Bronchial epithelial cell (primary cell): ENCODE measurements around the gene CCL16. TPM values are rescaled to one million over a fixed set of nuclear protein-coding genes. Genes with fewer than 3 reads are reported as not detected.
"Not testable (repeated sequence)": the region's sequence is repeated elsewhere in the genome, so short reads cannot be mapped to it uniquely, and the experiment has no call there.

Experiments used
- DNase-seq: peaks from one replicate; pipeline ENCODE4 v3.0.0-alpha.2; 2010; ENCODE audit warnings: low read depth
- FAIRE-seq: peaks from 2 replicates; lab custom pipeline; 2011; peaks lifted over from hg19 to GRCh38; lab: Jason Lieb, UNC
- H3K27me3 ChIP-seq: 2 replicates; pipeline ENCODE4 v1.5.1; 2011; ENCODE audit warnings: low read length; ENCODE audit not compliant: control insufficient read depth, insufficient read depth
- H3K36me3 ChIP-seq: 2 replicates; pipeline ENCODE4 v1.5.1; 2011; ENCODE audit warnings: low read length; ENCODE audit not compliant: control insufficient read depth, insufficient read depth
- H3K4me3 ChIP-seq: 2 replicates; pipeline ENCODE4 v1.5.1; 2011; ENCODE audit warnings: mild to moderate bottlenecking, low read depth, low read length, control low read depth
- CTCF ChIP-seq: IDR thresholded peaks from 2 replicates; pipeline ENCODE4 v1.5.1; 2011; ENCODE audit warnings: mild to moderate bottlenecking, moderate library complexity, low read length, control low read depth, inconsistent platforms; ENCODE audit not compliant: insufficient read depth, severe bottlenecking
- total RNA-seq: library from RNA; depleted of rRNA; stranded (reverse); fragments of >200 nt; gene quantifications from 2 replicates; pipeline ENCODE4 v1.2.1, GENCODE V29; 2014

Gene CCL16
- total RNA-seq, 1 donor from 2014 or later = not detected

DNA sequence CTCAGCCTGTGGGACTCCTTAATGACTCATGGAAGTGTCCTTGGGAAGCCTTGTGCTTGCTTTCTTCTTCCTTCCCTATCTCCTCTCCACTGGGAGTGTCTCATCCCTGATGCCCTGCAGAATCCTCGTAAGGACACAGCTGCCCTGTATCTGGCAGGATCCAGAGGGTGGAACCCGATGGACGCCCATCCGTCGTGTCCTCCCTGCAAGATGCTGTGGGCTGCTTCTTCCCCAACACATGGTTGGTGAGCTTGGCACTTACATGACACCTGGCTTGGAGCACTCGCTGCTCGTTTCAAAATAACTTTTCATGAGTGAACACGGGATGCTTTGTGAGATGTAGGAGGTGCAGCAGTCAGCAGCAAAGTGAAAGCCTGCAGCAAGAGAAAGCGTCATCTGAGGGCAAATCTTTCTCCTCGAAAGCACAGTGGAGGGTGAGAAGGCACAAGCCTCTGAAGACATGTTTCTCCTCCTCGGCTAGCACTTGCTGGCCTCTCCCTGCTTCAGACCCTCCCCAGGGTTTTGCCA, 16.8 kb upstream of the CCL16 start:
- no peaks in the 10 kb centered on the region for H3K36me3 ChIP-seq
- no peaks in the 10 kb centered on the region for H3K27me3 ChIP-seq
- no peak for TF ChIP-seq CTCF
- H3K4me3 ChIP-seq = no peak overlapping the region
- DNase-seq = no peak
- no peak for FAIRE-seq

- not testable (repeated sequence) for H3K4me3 ChIP-seq, H3K27me3 ChIP-seq, H3K36me3 ChIP-seq, DNase-seq, FAIRE-seq
Observed at GRCh38 chr17:35995346-35995745, 14.0 kb upstream of the CCL16 start.

GRCh38 chr17:35991075-35991474, 9.8 kb upstream of the CCL16 start:
- no peaks in the 10 kb centered on the region for H3K27me3 ChIP-seq
- FAIRE-seq (no peak), DNase-seq (no peak)
- H3K4me3 ChIP-seq = no peak overlapping the region
- no peak for TF ChIP-seq CTCF
- no peaks in the 10 kb centered on the region for H3K36me3 ChIP-seq

- Histone ChIP-seq H3K36me3 (no peaks in the 10 kb centered on the region), H3K27me3 (no peaks in the 10 kb centered on the region), H3K4me3 (no peak overlapping the region)
- DNase-seq = no peak
- TF ChIP-seq CTCF = no peak
- no peak for FAIRE-seq
Observed at GRCh38 chr17:35988164-35988563, 6.9 kb upstream of the CCL16 start.

DNA sequence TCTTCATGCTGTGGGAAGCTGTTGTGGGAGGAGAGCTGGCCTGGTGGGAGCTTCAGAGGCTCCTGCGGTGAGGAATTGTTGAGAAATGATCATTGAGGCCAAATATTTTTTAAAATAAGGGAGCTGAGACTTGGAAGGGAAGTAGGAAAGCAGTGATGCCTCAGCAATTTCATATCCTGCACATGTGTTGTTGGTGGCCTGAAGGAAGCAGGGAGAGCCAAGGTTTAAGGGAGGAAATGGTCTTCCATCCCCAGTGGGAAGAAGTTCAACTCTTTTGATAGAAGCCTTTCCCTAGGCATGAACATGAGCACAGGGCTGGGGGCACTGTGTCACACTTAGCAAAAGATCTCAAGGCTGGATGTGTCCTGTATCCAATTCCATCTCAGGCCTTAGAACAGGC, 5.3 kb upstream of the CCL16 start, which contains the start of gene CCL14:
TSS of gene CCL14 (minus strand) at position 87 of the 400 bp plus-strand sequence. CDS start at position 7, 80 bp downstream.
- no peaks in the 10 kb centered on the region for H3K27me3 ChIP-seq
- no peak for TF ChIP-seq CTCF
- FAIRE-seq (no peak), DNase-seq (no peak)
- no peak within 1 kb of the TSS for H3K4me3 ChIP-seq
- no peaks in the 10 kb centered on the region for H3K36me3 ChIP-seq

DNA sequence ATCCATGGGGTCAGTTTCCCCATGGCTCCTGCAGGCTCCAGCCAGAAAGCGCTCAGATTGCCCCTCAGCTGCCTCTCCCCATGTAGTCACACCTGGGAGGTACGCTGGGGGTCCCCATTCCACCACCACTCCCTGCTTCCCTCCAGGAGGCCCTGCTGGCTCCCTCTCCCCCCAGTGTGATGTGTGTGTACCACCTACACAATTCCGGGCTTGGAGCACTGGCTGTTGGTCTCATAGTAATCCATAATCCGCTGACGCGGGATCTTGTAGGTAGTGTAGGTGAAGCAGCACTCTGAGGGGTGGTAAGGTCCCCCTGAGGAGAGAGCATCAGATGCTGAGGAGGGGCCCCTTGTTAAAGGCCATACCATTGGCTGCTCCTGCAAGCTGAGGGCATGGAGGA, 2.8 kb upstream of the CCL16 start:
- Histone ChIP-seq H3K27me3 (no peaks in the 10 kb centered on the region), H3K4me3 (no peak overlapping the region), H3K36me3 (no peaks in the 10 kb centered on the region)
- DNase-seq (no peak), FAIRE-seq (no peak)
- TF ChIP-seq CTCF = no peak
